GM18868 (cell line): Measurements from ENCODE around the gene ZSCAN31.
"Not testable (repeated sequence)": the region's sequence is repeated elsewhere in the genome, so short reads cannot be mapped to it uniquely, and the experiment has no call there.

ENCODE experiments used
- ATAC-seq: cut with Tn5 transposase; IDR thresholded peaks from one replicate; pipeline ENCODE4 v1.9.1; 2021; ENCODE audit warnings: mild to moderate bottlenecking, moderate library complexity; ENCODE audit not compliant: unreplicated experiment

ZSCAN31 gene

DNA sequence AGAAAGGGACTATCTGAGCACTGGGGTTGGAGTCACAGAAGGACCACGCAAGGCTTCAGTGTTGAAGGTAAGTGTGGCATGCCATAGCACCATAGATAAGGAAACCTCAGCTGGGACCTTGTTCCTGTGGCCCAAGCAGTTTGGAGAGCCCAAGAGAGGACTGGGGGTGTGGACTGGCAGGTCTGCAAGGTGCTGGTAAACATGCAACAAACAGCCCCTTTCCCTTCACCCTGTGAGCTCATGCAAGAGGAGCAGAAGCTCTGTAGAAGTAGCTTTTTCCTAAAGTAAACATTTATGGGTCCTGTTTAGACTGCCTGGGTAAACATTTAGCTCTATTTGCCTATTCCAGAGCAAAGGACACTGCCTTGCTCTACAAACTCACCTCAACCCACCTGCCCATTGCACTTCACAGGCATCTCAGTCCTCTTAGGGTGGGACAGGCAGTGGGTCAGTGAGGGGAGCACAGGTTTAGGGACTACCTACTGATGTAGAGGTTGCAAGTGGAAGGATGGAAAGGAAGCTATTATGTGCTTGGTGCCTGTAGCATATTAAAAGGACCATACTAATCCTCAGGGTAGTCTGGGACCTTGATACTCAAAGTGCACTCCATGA lies 12.0 kb downstream of the ZSCAN31 start:
- no peak for ATAC-seq

DNA sequence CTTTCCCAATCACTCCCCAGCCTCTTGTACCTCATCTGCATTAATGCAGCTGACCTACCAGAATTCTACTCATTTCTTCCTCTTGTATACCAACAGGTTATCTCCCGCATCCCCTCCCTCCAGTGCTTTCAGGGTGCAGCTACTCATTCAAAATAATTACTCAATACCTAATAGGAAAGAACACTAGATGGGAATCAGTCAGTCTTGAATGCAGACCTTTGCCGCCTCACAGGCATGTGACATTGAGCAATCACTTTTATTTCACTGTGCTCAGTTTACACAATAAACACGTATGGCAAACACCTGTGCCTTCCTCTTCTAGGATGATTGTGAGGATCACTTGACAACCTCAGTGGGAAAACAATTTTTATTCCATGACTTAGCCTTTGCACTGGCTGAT lies 13.3 kb downstream of the ZSCAN31 start:
- ATAC-seq: no peak

DNA sequence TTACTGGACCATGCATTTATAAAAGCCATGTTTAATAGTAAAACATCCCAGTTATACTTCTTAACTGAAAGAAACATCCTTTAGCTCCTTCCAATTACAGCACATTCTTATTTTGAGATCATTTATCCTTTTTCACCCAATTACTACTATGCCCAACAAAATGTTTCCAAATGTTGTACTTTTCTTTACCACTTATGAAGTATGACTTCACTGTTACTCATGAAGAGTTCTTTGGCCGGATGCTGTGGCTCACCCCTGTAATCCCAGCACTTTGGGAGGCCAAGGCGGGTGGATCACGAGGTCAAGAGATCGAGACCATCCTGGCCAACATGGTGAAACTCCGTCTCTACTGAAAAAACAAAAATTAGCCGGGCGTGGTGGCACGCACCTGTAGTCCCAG lies 18.1 kb downstream of the ZSCAN31 start:
- ATAC-seq: not testable (repeated sequence)

DNA sequence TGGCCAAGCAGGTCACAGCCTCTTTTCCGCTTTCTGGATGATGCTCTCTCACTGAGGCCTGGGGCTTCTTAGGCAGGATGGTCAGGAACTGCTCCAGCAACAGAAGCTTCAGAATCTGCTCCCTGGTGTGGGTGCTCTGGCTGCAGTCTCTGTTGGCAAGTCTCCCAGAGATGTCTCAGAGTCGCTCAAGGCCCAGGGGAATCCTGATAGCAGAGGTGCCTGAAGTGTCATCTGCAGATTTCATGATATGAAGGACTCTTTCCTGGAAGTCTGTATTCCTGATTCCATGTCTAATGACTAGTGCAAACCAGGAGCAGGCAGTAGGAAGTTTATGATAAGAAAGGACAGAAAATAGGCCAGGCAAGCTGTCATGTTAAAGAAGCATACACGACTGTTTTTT lies 20.3 kb downstream of the ZSCAN31 start:
- ATAC-seq: no peak

DNA sequence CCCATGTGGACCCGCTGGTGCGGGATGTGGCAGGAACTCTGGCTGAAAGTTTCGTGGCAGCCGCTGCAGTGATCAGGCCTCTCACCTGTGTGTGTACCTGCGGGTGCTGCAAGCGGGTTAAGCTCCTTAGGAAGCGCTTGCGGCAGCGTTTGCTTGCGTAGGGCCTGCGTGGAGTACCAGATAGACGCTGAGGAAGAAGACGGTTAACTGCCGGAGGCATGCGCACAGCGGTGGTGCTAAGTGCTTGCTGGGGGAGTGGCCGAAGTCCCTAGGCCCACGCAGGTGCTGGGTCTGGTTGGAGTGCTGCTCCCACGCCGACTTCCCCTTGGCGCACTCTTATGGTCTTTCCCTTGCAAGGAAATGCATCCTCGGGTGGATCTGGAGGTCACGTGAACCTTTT lies 23.0 kb downstream of the ZSCAN31 start:
- ATAC-seq: no peak

DNA sequence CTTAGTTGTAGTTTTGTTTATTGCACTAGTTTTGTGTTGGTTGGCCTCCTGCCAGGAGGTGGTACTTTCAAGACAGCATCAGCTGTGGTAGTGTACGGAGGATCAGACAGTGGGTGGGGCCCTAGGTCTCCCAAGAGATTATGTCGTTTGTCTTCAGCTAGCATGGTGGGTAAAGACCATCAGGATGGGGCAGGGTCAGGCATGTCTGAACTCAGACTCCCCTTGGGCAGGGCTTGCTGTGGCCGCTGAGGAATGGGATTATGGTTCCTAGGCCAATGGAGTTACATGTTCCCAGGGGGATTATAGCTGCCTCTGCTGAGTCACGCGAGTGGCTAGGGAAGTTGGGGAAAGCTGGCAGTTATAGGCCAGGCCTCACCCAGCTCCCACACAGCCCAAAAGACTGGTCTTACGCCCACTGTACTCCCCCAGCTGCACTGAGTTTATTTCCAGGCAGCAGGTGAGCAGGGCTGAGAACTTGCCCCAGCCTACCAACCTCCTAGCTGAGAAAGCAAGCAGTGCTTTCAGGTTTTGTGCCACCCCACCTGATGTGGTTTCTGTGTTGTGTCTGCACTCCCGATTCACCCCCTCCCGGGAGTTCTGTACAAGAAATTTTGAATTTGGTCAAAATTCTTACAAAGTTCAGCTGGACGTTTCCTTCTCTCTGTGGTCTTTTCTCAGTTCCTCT lies 24.7 kb downstream of the ZSCAN31 start:
- no peak for ATAC-seq

DNA sequence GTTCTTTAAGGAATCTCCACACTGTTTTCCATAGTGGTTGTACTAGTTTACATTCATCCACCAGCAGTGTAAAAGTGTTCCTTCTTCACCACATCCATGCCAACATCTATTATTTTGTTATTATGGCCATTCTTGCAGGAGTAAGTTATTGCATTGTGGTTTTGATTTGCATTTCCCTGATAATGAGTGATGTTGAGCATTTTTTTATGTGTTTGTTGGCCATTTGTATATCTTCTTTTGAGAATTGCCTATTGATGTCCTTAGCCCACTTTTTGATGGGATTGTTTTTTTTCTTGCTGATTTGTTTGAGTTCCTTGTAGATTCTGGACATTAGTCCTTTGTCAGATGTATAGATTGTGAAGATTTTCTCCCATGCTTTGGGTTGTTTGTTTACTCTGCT lies 29.6 kb downstream of the ZSCAN31 start:
- not testable (repeated sequence) for ATAC-seq

DNA sequence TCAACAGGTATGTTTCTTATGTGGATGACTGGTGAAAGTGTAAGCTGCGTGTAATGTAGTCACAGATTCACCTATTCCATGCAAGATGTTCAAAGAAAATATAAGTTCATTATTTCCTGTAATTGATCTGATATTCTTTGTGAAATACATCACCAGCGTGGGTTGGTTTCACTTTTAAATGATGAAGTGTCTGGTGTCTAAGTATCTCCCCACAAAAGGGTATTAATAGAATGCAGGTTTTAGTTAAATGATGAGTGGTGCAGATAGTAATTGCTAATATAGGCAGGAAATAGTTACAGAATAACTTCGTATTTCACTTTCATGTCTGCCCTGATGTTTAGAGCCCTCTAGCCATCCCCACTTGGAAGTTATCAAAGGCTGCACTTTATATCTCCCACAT lies 32.4 kb downstream of the ZSCAN31 start:
- peak; percentile 58 for ATAC-seq

DNA sequence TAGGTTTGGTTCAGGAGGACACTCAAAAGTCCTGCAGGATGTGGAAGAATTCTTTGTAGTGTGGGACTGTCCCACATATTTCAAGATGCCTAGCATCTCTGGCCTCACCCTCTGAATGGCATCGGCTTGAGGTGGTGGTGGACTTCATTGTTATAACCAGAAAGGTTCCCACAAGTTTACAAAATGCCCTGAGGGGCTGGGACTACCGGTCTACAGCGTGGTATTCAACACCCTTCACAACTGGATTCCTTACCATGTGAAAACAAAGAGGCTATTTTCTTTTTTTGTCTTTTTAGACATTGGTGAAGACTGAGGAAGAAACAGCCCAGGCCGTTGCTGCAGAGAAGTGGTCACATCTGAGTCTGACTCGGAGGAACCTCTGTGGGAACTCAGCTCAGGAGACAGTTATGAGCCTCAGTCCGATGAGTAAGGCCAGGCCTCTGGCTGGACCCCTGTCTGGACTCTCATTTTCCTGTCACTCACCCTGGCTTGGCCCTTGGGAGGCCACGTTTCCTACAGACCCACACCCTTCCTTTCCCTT lies 39.4 kb downstream of the ZSCAN31 start:
- ATAC-seq: no peak

DNA sequence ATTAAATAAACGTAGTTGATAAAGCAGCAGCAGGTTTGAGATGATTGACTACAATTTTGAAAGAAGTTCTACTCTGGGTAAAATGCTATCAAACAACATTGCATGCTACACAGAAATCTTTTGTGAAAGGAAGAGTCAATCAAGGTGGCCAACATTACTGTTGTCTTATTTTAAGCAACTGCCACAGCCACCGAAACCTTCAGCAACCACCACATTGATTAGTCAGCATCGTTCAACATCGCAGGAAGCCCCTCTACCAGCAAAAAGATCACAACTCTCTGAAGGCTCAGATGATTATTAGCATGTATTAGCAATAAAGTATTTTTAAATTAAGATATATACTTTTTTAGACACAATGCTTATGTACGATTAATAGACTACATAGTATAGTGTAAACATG lies 40.6 kb downstream of the ZSCAN31 start:
- ATAC-seq: no peak

DNA sequence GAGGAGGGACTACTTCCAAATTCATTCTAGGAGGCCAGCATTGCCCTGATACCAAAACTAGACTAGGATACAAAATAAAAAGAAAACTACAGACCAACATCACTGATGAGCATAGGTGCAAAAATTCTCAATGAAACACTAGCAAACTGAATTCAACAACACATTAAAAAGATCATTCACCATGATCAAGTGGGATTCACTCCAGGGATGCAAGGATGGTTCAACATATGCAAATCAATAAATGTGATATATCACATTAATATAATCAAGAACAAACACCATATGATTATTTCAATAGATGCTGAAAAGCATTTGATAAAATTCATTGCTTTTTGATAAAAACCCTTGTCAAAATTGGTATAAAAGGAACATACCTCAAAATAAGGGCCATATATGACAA lies 44.4 kb downstream of the ZSCAN31 start:
- no peak for ATAC-seq

DNA sequence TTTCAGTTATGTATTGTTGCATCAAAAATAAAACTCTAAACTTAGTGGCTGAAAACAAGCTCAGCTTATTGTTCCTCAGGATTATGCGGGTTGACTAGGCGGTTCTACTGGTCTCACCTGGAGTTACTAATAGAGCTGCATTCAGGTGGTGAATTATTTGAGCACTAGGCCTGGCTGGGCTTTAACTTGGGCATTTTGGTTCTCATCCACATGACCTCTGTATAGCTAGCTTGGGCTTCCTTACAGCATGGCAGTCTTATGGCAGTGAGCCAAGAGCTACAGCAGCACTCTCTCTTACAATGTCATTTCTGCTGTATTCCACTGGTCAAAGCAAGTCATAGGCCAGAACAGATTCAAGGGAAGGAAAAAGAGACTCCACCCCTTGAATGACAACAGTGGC lies 53.0 kb downstream of the ZSCAN31 start:
- no peak for ATAC-seq

DNA sequence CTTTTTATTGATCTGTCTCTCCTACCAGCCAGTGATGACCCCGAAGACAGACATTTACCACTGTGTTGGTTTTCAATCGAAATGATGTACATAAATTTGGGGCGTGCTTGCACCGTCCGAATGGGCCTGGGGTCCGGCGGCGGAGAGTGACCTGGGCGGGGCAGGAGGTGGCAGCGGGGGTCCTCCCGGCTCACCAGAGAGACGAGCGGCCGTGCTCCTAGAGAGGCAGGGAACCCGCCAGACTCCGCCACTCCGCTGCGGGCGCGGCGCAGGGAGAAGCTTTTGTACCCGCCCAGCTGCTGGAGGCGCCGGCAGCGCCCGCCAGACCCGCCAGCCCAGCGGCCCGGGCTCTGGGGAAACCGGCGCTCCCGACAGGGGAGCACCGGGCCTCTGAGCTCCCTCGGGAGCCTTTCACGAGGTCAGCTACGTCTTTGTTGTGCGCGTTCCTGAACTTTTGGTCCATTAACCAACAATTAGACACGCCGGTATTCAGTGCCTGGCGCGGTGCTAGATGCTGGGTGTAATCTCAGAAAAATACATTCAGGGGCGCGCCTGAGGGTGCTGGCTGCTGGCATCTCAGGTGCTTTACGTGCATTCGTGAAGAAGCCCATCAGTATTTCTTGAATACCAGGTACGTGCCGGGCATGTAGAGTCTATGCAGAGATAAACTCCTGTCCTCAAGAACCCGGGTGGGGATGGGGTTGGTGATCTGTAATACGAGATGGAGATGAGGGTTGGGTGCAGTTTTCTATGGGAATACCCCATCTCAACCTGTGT lies 54.5 kb downstream of the ZSCAN31 start, which contains the start of gene PGBD1:
Gene PGBD1, plus strand, starts transcription at position 285 of the 777 bp plus-strand sequence. CDS start 2,242 bp downstream, outside the sequence.
- ATAC-seq: peak; percentile 80

DNA sequence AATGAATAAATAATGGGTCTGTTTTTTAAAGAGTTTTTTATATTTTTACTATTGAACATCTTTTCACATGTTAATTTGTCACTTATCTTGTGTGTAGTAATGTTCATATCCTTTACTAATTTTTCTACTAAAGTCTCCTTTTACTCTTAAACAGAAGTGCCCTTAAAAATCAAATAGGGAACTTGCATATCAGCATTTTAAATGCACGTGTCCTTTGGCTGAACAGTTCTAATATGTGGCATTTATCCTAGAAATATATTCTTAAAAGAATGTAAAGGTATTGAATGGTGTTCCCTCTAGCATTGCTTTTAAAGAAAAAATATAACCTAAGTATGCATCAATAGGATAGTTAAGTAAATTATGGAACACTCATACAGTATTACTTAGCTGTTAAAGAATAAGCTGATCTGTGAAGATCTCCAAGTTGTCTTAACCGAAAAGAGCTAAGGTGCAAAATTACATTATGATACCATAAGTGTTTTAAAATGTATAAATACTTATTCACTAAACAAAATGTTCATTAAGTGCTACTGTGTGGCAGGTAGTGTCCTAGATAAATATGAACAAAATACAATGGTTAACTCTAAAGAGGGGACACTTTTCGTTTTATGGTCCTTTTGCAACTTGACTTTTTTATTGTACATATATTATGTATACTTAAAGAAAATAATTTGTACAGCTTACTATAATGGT lies 55.2 kb downstream of the ZSCAN31 start:
- no peak for ATAC-seq

DNA sequence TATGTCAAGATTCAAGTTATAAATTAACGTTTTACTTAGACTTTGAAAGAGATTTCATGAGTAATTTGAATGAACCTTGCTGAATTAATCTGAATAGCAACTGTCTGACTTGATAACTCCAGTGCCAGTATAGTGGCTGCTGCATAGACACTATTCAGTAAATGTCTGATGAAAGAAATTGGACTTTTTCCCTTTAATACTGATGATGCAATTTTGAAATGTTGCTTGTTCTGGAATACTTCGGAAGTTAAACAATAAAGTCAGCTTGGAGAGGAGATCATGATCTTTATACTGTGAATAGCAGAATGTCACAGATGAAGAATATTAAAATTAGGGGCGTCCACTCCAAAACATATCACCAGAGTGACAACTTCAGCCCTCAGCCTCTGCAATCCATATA lies 58.2 kb downstream of the ZSCAN31 start:
- ATAC-seq: no peak

DNA sequence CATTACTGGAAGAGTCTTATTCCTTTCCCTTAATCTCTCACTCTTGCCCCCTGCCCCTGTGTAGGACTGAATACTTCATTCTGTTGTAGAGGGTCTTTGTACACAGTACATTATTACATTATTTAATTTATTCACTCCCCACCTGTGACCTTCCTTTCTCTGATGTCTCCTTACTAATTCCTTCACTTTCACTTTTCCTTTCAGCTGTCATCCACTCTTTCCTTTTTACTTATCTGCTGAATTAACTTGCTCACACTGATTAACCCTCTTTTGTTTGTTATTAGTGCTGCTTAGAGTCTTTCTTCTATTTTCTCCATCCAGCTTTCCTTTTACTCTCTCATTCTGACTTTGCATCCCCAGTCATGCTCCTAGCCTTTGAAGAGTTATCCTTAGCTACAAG lies 61.1 kb downstream of the ZSCAN31 start:
- ATAC-seq: no peak
